Astrocyte (in vitro differentiated cells and primary cell): ENCODE data around the gene SCAPER.

Experiments used
- EZH2 ChIP-seq: IDR thresholded peaks from 2 replicates; pipeline ENCODE4 v1.6.1; 2012; ENCODE audit warnings: mild to moderate bottlenecking, low read length, inconsistent platforms; ENCODE audit not compliant: insufficient read depth
- TF ChIP-seq, protein P1 (sequence below): IDR thresholded peaks from 2 replicates; pipeline ENCODE4 v1.5.1; 2011; ENCODE audit warnings: low read depth, mild to moderate bottlenecking, inconsistent platforms, low read length, moderate library complexity; ENCODE audit not compliant: insufficient read depth

DNA sequence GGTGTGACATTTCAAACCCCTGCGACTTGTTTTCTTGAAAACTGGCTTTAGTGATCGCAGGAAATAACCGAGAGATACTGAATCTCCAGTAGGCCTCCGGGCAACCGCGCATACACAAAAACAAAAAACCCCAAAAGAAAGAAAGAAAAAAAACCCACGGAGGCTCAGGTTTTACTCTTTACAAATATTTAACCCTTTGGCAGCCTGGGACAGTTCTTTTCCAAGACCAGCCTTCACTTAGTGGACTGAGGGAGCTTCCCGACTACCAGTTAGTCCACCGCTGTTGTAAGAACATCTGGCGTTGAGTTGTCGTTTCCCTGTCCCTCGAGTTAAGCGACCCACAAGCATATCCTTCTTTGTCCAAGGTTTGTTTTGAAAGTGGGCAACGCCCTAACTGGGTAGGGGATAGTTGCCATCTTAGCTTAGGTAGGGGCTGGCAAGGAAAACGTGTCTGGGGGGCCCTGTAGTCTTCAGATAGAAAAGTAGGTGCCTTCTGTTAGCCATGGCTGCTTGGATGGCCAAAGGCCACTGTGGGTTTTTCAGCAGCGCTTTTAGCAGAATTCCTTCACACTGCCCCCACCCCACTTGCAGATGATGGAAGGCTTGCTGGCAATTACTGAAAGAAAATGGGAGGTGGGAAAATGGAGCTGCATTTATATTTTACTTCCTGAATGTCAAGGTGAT, 561.7 kb downstream of the SCAPER start:
- TF ChIP-seq EZH2: no peak
- TF ChIP-seq, protein P1, sequence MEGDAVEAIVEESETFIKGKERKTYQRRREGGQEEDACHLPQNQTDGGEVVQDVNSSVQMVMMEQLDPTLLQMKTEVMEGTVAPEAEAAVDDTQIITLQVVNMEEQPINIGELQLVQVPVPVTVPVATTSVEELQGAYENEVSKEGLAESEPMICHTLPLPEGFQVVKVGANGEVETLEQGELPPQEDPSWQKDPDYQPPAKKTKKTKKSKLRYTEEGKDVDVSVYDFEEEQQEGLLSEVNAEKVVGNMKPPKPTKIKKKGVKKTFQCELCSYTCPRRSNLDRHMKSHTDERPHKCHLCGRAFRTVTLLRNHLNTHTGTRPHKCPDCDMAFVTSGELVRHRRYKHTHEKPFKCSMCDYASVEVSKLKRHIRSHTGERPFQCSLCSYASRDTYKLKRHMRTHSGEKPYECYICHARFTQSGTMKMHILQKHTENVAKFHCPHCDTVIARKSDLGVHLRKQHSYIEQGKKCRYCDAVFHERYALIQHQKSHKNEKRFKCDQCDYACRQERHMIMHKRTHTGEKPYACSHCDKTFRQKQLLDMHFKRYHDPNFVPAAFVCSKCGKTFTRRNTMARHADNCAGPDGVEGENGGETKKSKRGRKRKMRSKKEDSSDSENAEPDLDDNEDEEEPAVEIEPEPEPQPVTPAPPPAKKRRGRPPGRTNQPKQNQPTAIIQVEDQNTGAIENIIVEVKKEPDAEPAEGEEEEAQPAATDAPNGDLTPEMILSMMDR: no peak
